Measurements from ENCODE around the gene MOK. TPM values are rescaled to one million over a fixed set of nuclear protein-coding genes. Genes with fewer than 3 reads are reported as not detected.

The MOK gene
- total RNA-seq, 4 donors from 2014 or later: 27.6 to 29.3 (median 28.8) TPM

GRCh38 chr14:102264775-102265174, 40.2 kb downstream of the MOK start:
- no peaks in the 10 kb centered on the region for H3K9me3 ChIP-seq
- no peak for TF ChIP-seq CTCF (IDR thresholded peaks at IDR 0.05)
- no peak for TF ChIP-seq EP300 (IDR thresholded peaks at IDR 0.05)
- H3K36me3 ChIP-seq: no peaks in the 10 kb centered on the region
- H3K4me3 ChIP-seq: no peak overlapping the region
- H3K4me1 ChIP-seq: peaks cover 0 to 27% (median 0%) of the 10 kb centered on the region in 4 donors
- H3K27me3 ChIP-seq: no peaks in the 10 kb centered on the region
- 56 to 60% methylated on average over 4 of the region's 4 CpGs for WGBS, 2 donors
- H3K27ac ChIP-seq: peak overlapping the region in 2 of 4 donors; percentile 32 to 55
- DNase-seq (ENCODE audit: low spot score in 2 of 2): no peak

- H3K9me3 ChIP-seq: no peaks in the 10 kb centered on the region
- no peaks in the 10 kb centered on the region for H3K36me3 ChIP-seq
- no peaks in the 10 kb centered on the region for H3K27me3 ChIP-seq
- H3K27ac ChIP-seq: peak overlapping the region in 2 of 4 donors; percentile 32 to 55
- TF ChIP-seq EP300 (IDR thresholded peaks at IDR 0.05) (no peak), POLR2A (IDR thresholded peaks at IDR 0.05) (no peak), CTCF (IDR thresholded peaks at IDR 0.05) (no peak)
- 39 to 60% methylated on average over 8 of the region's 8 CpGs for WGBS, 2 donors
- DNase-seq (ENCODE audit: low spot score in 2 of 2): no peak
- H3K4me3 ChIP-seq: no peak overlapping the region
- peaks cover 0 to 27% (median 0%) of the 10 kb centered on the region in 4 donors for H3K4me1 ChIP-seq
Measured at GRCh38 chr14:102264355-102264754, 40.6 kb downstream of the MOK start.

DNA sequence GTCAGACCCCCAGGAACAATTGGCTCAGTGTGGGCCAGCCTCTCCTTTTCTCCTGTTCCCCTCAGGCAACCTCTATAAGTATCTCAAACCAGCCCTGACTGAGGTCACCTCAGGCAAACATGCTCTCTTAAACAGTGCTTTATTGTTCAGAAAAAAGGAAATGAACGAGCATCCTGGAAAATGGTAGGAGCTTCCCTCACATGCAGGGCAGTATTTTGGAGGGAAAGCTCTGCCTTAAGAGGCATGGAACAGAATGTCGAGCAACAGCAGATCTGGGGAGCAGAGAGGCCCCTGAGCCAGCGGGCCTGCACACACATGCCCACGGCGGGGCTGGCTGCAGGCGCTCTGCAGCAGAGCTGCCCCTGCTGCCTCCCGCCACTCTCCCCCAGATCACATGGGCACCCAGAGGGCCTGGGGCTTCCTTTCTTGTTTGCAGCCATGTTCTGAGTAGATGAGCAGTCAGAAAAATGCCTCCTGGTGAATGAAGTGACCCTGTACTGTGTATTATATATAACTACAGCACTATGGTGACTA, 42.0 kb downstream of the MOK start:
- Histone ChIP-seq H3K4me1 (peaks cover 0 to 27% (median 0%) of the 10 kb centered on the region in 4 donors), H3K36me3 (no peaks in the 10 kb centered on the region), H3K4me3 (no peak overlapping the region), H3K27ac (peak overlapping the region in 2 of 4 donors; percentile 28 to 58), H3K27me3 (no peaks in the 10 kb centered on the region), H3K9me3 (no peaks in the 10 kb centered on the region)
- TF ChIP-seq CTCF (IDR thresholded peaks at IDR 0.05): no peak
- no peak for TF ChIP-seq EP300 (IDR thresholded peaks at IDR 0.05)
- no peak for TF ChIP-seq POLR2A (IDR thresholded peaks at IDR 0.05)
- DNase-seq (ENCODE audit: low spot score in 2 of 2): no peak
- 29 to 46% methylated on average over 7 of the region's 7 CpGs for WGBS, 2 donors

DNA sequence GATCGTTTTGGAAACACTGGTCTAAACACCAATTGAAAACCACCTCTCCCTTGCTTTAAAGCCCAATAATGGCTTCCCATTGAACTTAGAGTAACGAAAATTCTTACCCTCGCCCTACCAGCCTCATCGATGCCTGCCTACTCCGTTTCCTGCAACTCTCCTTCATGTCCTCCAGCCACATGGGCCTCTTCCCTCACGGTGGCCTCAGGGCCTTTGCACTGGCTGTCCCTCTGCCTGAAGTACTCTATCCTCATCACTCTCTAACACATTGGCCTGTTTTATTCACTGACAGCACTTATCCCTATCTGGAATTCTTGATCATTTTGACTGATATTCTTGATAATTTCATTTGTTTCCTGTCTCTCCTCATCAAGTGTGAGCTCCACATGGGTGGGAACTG, 46.8 kb downstream of the MOK start:
- peaks cover 0 to 11% (median 0%) of the 10 kb centered on the region in 4 donors for H3K4me1 ChIP-seq

DNA sequence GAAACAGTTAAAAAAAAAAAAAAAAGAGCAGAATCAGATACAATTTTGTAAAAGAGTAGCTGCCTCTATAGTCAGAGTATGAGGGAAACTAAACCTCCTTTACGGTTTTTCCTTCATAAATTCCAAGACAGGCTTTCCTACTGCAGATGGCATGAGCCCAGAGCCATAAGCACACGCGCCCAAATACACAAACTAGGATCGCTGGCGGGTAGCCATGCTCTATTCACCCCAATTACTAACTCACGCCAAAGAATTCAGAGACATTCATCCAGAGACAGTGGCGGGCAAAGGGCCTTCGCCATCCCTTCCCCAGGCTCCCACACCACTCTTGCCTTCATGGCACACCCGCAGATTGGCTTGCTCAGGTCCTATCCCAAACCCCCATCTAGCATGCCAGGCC, 48.2 kb downstream of the MOK start:
- no peaks in the 10 kb centered on the region for H3K9me3 ChIP-seq
- H3K4me1 ChIP-seq: no peaks in the 10 kb centered on the region
- no peaks in the 10 kb centered on the region for H3K36me3 ChIP-seq
- H3K4me3 ChIP-seq: no peak overlapping the region
- H3K27ac ChIP-seq: no peak overlapping the region
- DNase-seq (ENCODE audit: low spot score in 2 of 2): no peak
- WGBS, 2 donors: 41 to 60% methylated on average over 9 of the region's 9 CpGs
- TF ChIP-seq POLR2A (IDR thresholded peaks at IDR 0.05) (no peak), CTCF (IDR thresholded peaks at IDR 0.05) (no peak)
- H3K27me3 ChIP-seq: no peaks in the 10 kb centered on the region

More for the DNA sequence above, 46.8 kb downstream of the MOK start:
- 93 to 96% methylated on average over 6 of the region's 6 CpGs for WGBS, 2 donors
- Histone ChIP-seq H3K27me3 (no peaks in the 10 kb centered on the region), H3K4me3 (no peak overlapping the region), H3K36me3 (no peaks in the 10 kb centered on the region), H3K9me3 (no peaks in the 10 kb centered on the region), H3K27ac (no peak overlapping the region)
- TF ChIP-seq CTCF (IDR thresholded peaks at IDR 0.05) (no peak), POLR2A (IDR thresholded peaks at IDR 0.05) (no peak), EP300 (IDR thresholded peaks at IDR 0.05) (no peak)
- no peak for DNase-seq (ENCODE audit: low spot score in 2 of 2)

All from tibial nerve (tissue), 4 donors.